ENCODE data around the gene GTPBP3. TPM values are rescaled to one million over a fixed set of nuclear protein-coding genes. Genes with fewer than 3 reads are reported as not detected.

GTPBP3 gene
- total and polyA plus RNA-seq, 9 of the 15 experiments (the other 6 are each of a cell fraction or from before 2014, with no cell fraction given), result 4.9 to 124 (median 22.6) TPM

GRCh38 chr19:17334414-17335409 lies 2.6 kb upstream of the GTPBP3 start, which contains the start of gene ANO8 (continued):
- TF ChIP-seq CEBPB (tag; IDR thresholded peaks at IDR 0.05), result no peak
- TF ChIP-seq STAT5B (CRISPR knock-in tag; IDR thresholded peaks at IDR 0.05), result no peak
- TF ChIP-seq ZNF561 (CRISPR knock-in tag; conservative IDR thresholded peaks at IDR 0.05), result no peak
- peak; percentile 45; the same call in 1 of the 2 replicates for TF ChIP-seq ZBTB2 (IDR thresholded peaks at IDR 0.05)
- no peak for TF ChIP-seq ZNF518B (CRISPR knock-in tag; IDR thresholded peaks at IDR 0.05)
- TF ChIP-seq IFI16 (CRISPR knock-in tag; IDR thresholded peaks at IDR 0.05), result no peak
- no peak for TF ChIP-seq CLOCK (CRISPR knock-in tag; IDR thresholded peaks at IDR 0.05; ENCODE audit: borderline replicate concordance)
- peak; percentile 91 for TF ChIP-seq JUND (IDR thresholded peaks at IDR 0.05; ENCODE audit: borderline replicate concordance, low read depth, low read length)
- peak; percentile 79; the same call in 1 of the 3 replicates for TF ChIP-seq JUND (tag; IDR thresholded peaks at IDR 0.05; ENCODE audit: borderline replicate concordance, low read depth, low read length)
- no peak for TF ChIP-seq SAFB2 (IDR thresholded peaks at IDR 0.05; ENCODE audit: borderline replicate concordance, low read depth, low read length, severe bottlenecking)
- no peak for TF ChIP-seq SFPQ (IDR thresholded peaks at IDR 0.05; ENCODE audit: low read depth, low read length)
- TF ChIP-seq ZNF740 (CRISPR knock-in tag; IDR thresholded peaks at IDR 0.05), result no peak
- TF ChIP-seq ZNF740 (tag; IDR thresholded peaks at IDR 0.05), result no peak
- no peak for TF ChIP-seq HDAC6 (IDR thresholded peaks at IDR 0.05; ENCODE audit: low read depth, low read length)
